Right lobe of liver (tissue), 6 donors: Measurements from ENCODE around the gene RASGRP3. TPM values are rescaled to one million over a fixed set of nuclear protein-coding genes. Genes with fewer than 3 reads are reported as not detected.

ENCODE experiments used
- ATAC-seq, 4 donors: fragments of 200-7000 bp; cut with Tn5 transposase; one replicate each; pipeline ENCODE4 v1.9.1; 2020; ENCODE audit warnings: mild to moderate bottlenecking in 4 of 4, moderate library complexity in 4 of 4
- DNase-seq, 3 donors: peaks; one replicate each; pipeline ENCODE4 v3.0.0-alpha.2; 2020
- H3K27ac ChIP-seq, 3 donors: fragments of 200-600 bp; one replicate each; pipeline ENCODE4 v1.8.0; 2022
- H3K27me3 ChIP-seq, 2 donors: fragments of 200-600 bp; one replicate each; pipeline ENCODE4 v1.8.0; 2022
- H3K36me3 ChIP-seq, 4 donors: fragments of 200-600 bp; sonication (generic) in 1 of 4; one replicate each; pipeline versions ENCODE4 v1.5.1 to v1.8.0; 2017 to 2022; ENCODE audit warnings: control low read depth in 1 of 4
- H3K4me1 ChIP-seq, 4 donors: fragments of 200-600 bp; sonication (generic) in 1 of 4; one replicate each; pipeline versions ENCODE4 v1.5.1 to v1.8.0; 2017 to 2022; ENCODE audit warnings: control low read depth in 1 of 4
- H3K4me3 ChIP-seq, 3 donors: fragments of 200-600 bp; one replicate each; pipeline ENCODE4 v1.8.0; 2022
- H3K9me3 ChIP-seq, 4 donors: fragments of 200-600 bp; sonication (generic) in 1 of 4; one replicate each; pipeline versions ENCODE4 v1.5.1 to v1.8.0; 2017 to 2022; ENCODE audit warnings: control low read depth in 1 of 4
- CTCF ChIP-seq, 4 donors: fragments of 200-600 bp in 3 of 4; fragments of 450-650 bp in 1 of 4; IDR thresholded peaks; one replicate each; pipeline versions ENCODE4 v1.5.1 to v1.8.0; 2016 to 2022; ENCODE audit warnings: antibody characterized with exemption in 4 of 4, mild to moderate bottlenecking in 2 of 4
- POLR2A ChIP-seq: fragments of 450-650 bp; IDR thresholded peaks from one replicate; pipeline ENCODE4 v1.6.1; 2017; ENCODE audit warnings: antibody characterized with exemption, mild to moderate bottlenecking
- WGBS: methylation state at CpG from one replicate; pipeline ENCODE4 v1.1.6; 2018; ENCODE audit warnings: low coverage, low lambda C conversion rate; ENCODE audit not compliant: insufficient coverage; ENCODE audit errors: missing lambda C conversion rate; 5-methylcytosine and 5-hydroxymethylcytosine counted together
- intact Hi-C, 2 donors: fragments of 100-400 bp; cut with DNase I; formaldehyde crosslinking; loops; one replicate each; pipeline versions ENCODE4 v1.11.2 to v1.14.1; 2022
- total RNA-seq, 6 experiments: library from RNA; depleted of rRNA in 2 of 6; stranded (reverse); fragments of >200 nt in 2 of 6; fragmentation: NEBNext Ultra II Directional in 3 of 6; extraction: Animal tissue kit (Norgen Biotek cat#: 25700) in 3 of 6; gene quantifications; one replicate each; pipeline versions ENCODE4 v1.1.0 to v1.2.4, GENCODE V29; 2016 to 2023
- donor health status: DM: no; HTN: yes; CAD: no.
- donor health status: DM: no; HTN: no; CAD: no.
- donor health status: DM: no; HTN: no; CAD: no.
- donor health status: DM: no; HTN: yes; CAD: no.
- donor health status: DM: no; HTN: yes; CAD: no.

The RASGRP3 gene
- total RNA-seq, 6 experiments from 2014 or later, result 3.0 to 11.5 (median 5.0) TPM

DNA sequence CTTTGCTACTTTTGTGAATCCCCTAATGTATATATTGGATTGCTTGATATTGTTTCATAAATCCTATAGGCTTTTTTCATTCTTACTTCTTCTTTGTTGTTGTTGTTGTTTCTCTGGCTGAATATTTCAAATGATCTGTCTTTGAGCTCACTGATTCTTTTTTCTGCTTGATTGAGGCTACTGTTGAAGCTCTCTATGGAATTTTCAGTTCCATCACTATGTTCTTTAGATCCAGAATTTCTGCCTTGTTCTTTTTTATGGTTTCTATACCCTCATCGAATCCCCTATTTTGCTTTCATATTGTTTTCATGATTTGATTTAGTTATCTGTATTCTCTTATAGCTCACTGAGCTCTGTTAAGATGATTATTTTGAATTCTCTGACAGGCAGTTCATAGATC lies 24.6 kb upstream of the RASGRP3 start:
- WGBS, result 80% methylated on average over 1 of the region's 1 CpG
- intact Hi-C loops, result no loop called here
- no peaks in the 10 kb centered on the region for H3K9me3 ChIP-seq
- no peak overlapping the region for H3K27ac ChIP-seq
- no peaks in the 10 kb centered on the region for H3K36me3 ChIP-seq
- H3K4me1 ChIP-seq, result peaks cover 0 to 9% (median 4%) of the 10 kb centered on the region in 4 donors
- no peak for DNase-seq
- no peak overlapping the region for H3K4me3 ChIP-seq
- no peak for TF ChIP-seq CTCF (IDR thresholded peaks at IDR 0.05)
- no peak for TF ChIP-seq POLR2A
- no peaks in the 10 kb centered on the region for H3K27me3 ChIP-seq
- no peak for ATAC-seq

GRCh38 chr2:33452545-33452944 lies 23.9 kb upstream of the RASGRP3 start:
- no peak overlapping the region for H3K4me3 ChIP-seq
- DNase-seq, result no peak
- no peaks in the 10 kb centered on the region for H3K27me3 ChIP-seq
- no peak overlapping the region for H3K27ac ChIP-seq
- ATAC-seq, result peak in 1 of 4 donors; percentile 29
- H3K4me1 ChIP-seq, result peaks cover 0 to 12% (median 6%) of the 10 kb centered on the region in 4 donors
- intact Hi-C loops, result no loop called here
- no peaks in the 10 kb centered on the region for H3K36me3 ChIP-seq
- TF ChIP-seq CTCF (IDR thresholded peaks at IDR 0.05), result no peak
- TF ChIP-seq POLR2A, result no peak
- no peaks in the 10 kb centered on the region for H3K9me3 ChIP-seq

DNA sequence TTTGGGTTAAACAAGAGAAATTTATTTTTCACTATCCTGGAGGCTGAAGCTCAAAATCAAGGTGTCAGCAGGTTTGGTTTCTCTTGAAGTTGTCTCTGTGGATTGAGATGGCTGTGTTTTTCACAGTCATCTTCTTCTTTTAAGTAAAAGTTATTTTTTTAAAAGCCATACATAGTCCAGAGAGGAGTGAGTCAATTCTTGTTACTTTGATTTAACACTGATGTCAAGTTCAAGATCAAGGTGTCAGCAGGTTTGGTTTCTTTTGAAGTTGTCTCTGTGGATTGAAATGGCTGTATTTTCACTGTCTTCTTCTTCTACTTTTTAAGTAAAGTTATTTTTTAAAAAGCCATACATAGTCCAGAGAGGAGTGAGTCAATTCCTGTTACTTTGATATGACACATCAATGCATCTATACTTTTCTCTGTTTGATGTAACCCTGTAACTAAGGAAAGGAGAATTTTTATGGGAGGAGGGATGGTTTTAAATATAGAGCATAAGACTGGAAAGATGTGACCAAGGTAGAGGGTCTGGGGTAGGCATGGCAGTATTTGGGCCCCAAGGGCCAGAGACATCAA lies 22.5 kb upstream of the RASGRP3 start:
- no peak for DNase-seq
- peaks cover 0 to 23% (median 6%) of the 10 kb centered on the region in 4 donors for H3K4me1 ChIP-seq
- H3K36me3 ChIP-seq, result no peaks in the 10 kb centered on the region
- H3K27me3 ChIP-seq, result no peaks in the 10 kb centered on the region
- no peak overlapping the region for H3K27ac ChIP-seq
- intact Hi-C loops, result no loop called here
- TF ChIP-seq CTCF (IDR thresholded peaks at IDR 0.05) (no peak), POLR2A (no peak)
- no peak for ATAC-seq
- H3K9me3 ChIP-seq, result no peaks in the 10 kb centered on the region
- no peak overlapping the region for H3K4me3 ChIP-seq

- H3K4me1 ChIP-seq, result peaks cover 0 to 14% (median 6%) of the 10 kb centered on the region in 4 donors
- H3K36me3 ChIP-seq, result no peaks in the 10 kb centered on the region
- peak overlapping the region in 2 of 3 donors; percentile 38 to 86 for H3K27ac ChIP-seq
- WGBS, result 23% methylated on average over 8 of the region's 8 CpGs
- no peaks in the 10 kb centered on the region for H3K27me3 ChIP-seq
- no peaks in the 10 kb centered on the region for H3K9me3 ChIP-seq
- intact Hi-C loops, result no loop called here
- H3K4me3 ChIP-seq, result no peak overlapping the region
- ATAC-seq, result peak; percentile 93 to 98 (median 98)
- DNase-seq, result peak; percentile 50 to 83 (median 75)
- no peak for TF ChIP-seq CTCF (IDR thresholded peaks at IDR 0.05)
- no peak for TF ChIP-seq POLR2A
Measured at GRCh38 chr2:33457556-33458247, 18.7 kb upstream of the RASGRP3 start.
